Type B pancreatic cell (in vitro differentiated cells): ENCODE data around the gene SH3TC2. TPM values are rescaled to one million over a fixed set of nuclear protein-coding genes. Genes with fewer than 3 reads are reported as not detected.

Source experiments
- DNase-seq: peaks from one replicate; pipeline ENCODE4 v3.0.0; 2021; ENCODE audit warnings: mixed read lengths; ENCODE audit not compliant: unreplicated experiment; ENCODE audit errors: extremely low spot score
- H3K27ac Mint-ChIP-seq: 2 replicates; pipeline ENCODE4 v1.8.0; 2021; ENCODE audit warnings: mild to moderate bottlenecking, mixed read lengths
- H3K27me3 Mint-ChIP-seq: 2 replicates; pipeline ENCODE4 v1.8.0; 2021; ENCODE audit warnings: mixed read lengths
- H3K36me3 Mint-ChIP-seq: 2 replicates; pipeline ENCODE4 v1.8.0; 2021; ENCODE audit warnings: mixed read lengths
- H3K4me1 Mint-ChIP-seq: one replicate; pipeline ENCODE4 v1.8.0; 2021; ENCODE audit warnings: mixed read lengths; ENCODE audit not compliant: unreplicated experiment
- H3K4me3 Mint-ChIP-seq: 2 replicates; pipeline ENCODE4 v1.8.0; 2021; ENCODE audit warnings: mild to moderate bottlenecking, mixed read lengths
- H3K9me3 Mint-ChIP-seq: 2 replicates; pipeline ENCODE4 v1.8.0; 2021; ENCODE audit warnings: mixed read lengths
- total RNA-seq: library from RNA; stranded (reverse); gene quantifications from 2 replicates; pipeline ENCODE4 v1.2.1, GENCODE V29; 2021; ENCODE audit warnings: low replicate concordance
- TF ChIP-seq, protein P1 (sequence below): fragments of 200-600 bp; sonication (generic); conservative IDR thresholded peaks from 2 replicates; pipeline ENCODE4 v1.5.0; 2021; ENCODE audit warnings: antibody characterized with exemption, mild to moderate bottlenecking

SH3TC2 gene
- total RNA-seq, 1 donor from 2014 or later: 8.6 TPM

DNA sequence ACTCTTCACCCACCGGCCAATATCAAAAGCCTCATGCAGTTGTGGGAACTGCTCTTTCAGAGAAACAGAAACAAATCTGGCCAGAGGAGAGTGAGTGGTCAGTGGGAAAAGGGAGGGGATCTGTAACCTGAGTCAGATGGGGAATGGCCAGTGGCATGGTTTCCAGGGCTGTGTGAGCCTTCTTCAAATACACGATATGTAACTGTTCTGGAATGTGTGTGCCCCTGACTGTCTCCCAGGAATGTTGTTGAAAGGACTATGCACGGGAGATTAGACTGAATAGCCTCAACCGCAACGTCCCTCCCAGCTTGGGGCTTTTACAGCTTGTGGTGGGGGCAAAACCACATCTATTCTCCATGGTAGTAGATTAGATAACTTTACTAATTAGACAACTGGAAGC is 60.8 kb downstream of the SH3TC2 start:
- no peak for DNase-seq
- peaks cover 7% of the 10 kb centered on the region for H3K27me3 Mint-ChIP-seq
- H3K36me3 Mint-ChIP-seq: no peaks in the 10 kb centered on the region
- peaks cover 23% of the 10 kb centered on the region for H3K4me1 Mint-ChIP-seq
- TF ChIP-seq, protein P1, sequence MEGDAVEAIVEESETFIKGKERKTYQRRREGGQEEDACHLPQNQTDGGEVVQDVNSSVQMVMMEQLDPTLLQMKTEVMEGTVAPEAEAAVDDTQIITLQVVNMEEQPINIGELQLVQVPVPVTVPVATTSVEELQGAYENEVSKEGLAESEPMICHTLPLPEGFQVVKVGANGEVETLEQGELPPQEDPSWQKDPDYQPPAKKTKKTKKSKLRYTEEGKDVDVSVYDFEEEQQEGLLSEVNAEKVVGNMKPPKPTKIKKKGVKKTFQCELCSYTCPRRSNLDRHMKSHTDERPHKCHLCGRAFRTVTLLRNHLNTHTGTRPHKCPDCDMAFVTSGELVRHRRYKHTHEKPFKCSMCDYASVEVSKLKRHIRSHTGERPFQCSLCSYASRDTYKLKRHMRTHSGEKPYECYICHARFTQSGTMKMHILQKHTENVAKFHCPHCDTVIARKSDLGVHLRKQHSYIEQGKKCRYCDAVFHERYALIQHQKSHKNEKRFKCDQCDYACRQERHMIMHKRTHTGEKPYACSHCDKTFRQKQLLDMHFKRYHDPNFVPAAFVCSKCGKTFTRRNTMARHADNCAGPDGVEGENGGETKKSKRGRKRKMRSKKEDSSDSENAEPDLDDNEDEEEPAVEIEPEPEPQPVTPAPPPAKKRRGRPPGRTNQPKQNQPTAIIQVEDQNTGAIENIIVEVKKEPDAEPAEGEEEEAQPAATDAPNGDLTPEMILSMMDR: no peak
- peak overlapping the region; percentile 17 for H3K27ac Mint-ChIP-seq
- H3K9me3 Mint-ChIP-seq: no peaks in the 10 kb centered on the region
- H3K4me3 Mint-ChIP-seq: peak overlapping the region; percentile 11

DNA sequence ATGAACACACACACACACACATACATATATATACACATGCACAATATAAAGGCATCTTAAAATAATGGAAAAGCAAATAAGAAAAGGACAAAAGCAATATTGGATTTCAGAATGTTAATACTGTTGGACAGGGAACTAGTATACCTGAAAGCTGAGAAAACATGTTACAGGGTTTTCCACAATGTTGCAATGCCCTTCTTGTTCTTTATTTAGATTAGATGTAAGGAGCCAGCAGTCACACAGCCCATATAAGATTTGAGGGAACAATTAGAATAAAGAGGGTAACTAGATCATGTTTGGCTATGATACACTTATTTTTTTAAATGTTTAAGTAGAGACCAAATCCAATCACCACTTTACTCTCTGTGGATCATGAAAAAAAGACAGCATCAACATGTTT is 61.7 kb downstream of the SH3TC2 start:
- Mint-ChIP-seq H3K27me3 (peaks cover 11% of the 10 kb centered on the region), H3K27ac (no peak overlapping the region), H3K4me3 (no peak overlapping the region), H3K9me3 (no peaks in the 10 kb centered on the region), H3K36me3 (no peaks in the 10 kb centered on the region), H3K4me1 (peaks cover 23% of the 10 kb centered on the region)
- TF ChIP-seq, protein P1: no peak
- DNase-seq: no peak

DNA sequence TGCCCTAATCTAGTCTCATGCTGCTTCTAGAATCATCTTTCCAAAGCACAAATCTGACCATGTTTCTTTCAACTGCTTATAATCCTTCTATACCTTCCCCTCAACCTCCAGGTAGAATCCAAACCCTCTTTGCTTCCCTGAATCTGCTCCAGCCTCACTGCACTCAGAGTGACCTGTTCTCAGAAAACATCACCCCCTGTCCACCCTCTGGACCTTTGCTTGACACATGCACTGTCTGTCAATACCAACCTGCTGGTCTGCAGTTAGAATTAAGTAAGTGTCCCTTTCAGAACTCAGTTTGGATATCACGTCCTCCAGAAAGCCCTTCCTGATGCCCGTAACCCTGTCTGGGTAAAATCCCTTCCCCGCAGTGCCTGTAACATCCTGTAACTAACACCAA is 63.1 kb downstream of the SH3TC2 start:
- TF ChIP-seq, protein P1: no peak
- no peak for DNase-seq

DNA sequence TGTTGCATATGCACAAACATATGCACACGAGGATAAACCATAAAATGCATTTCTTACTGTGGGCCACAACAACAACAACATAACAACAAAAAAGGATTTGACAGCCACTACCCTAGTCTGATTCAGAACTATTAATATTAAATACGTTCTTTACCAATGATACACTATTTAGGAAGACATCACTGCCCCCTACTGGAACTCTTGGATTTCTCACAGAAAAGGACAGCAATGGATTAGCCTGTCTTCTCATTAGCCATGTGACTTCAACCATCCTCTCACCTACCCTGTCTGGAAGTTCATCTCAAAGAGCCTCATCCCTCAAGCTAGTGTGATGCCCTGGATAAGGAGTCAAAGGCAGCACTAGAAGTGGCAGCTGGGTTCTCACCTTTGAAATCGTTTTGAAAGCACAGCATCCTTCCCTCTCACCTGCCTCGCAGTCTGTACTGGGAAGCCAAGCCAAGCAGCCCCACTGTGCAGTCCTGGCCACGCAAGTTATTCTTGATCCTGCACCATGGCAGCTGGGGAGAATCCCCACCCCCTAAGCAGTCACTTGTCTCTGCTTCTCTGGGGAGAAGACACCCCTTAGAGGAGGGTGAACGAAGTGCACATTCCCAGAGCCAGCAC is 64.6 kb downstream of the SH3TC2 start:
- DNase-seq: no peak
- peaks cover 14% of the 10 kb centered on the region for H3K4me1 Mint-ChIP-seq
- peaks cover 11% of the 10 kb centered on the region for H3K27me3 Mint-ChIP-seq
- H3K9me3 Mint-ChIP-seq: no peaks in the 10 kb centered on the region
- no peak overlapping the region for H3K27ac Mint-ChIP-seq
- H3K4me3 Mint-ChIP-seq: no peak overlapping the region
- no peaks in the 10 kb centered on the region for H3K36me3 Mint-ChIP-seq
- TF ChIP-seq, protein P1: peak; percentile 76

More for the DNA sequence above, 63.1 kb downstream of the SH3TC2 start:
- Mint-ChIP-seq H3K36me3 (no peaks in the 10 kb centered on the region), H3K27me3 (peaks cover 11% of the 10 kb centered on the region), H3K9me3 (no peaks in the 10 kb centered on the region), H3K4me1 (peaks cover 14% of the 10 kb centered on the region), H3K27ac (no peak overlapping the region), H3K4me3 (no peak overlapping the region)

DNA sequence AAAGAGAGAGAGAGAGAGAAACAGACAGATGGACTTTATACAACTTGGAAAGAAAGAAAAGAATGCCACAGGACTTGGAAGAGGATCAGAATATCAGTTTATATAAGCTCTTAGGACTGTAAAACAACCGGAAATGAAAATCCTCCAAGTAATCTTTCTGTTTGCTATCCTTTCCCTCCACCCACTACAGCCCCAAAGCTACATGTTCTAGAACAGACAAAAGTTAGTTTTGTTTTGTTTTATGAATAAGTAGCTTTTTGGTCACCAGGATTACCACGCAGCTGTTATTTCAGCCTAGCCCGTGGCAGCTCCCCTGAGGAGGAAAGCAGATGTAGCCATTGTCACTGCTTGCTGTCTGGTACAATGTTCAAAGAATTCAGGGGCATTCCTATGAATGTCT is 66.6 kb downstream of the SH3TC2 start:
- TF ChIP-seq, protein P1: no peak
- DNase-seq: no peak
- H3K27ac Mint-ChIP-seq: no peak overlapping the region
- peaks cover 11% of the 10 kb centered on the region for H3K27me3 Mint-ChIP-seq
- H3K4me1 Mint-ChIP-seq: peaks cover 4% of the 10 kb centered on the region
- H3K36me3 Mint-ChIP-seq: no peaks in the 10 kb centered on the region
- H3K9me3 Mint-ChIP-seq: no peaks in the 10 kb centered on the region
- no peak overlapping the region for H3K4me3 Mint-ChIP-seq
